Measurements from ENCODE around the gene HOXA6. TPM values are rescaled to one million over a fixed set of nuclear protein-coding genes. Genes with fewer than 3 reads are reported as not detected.

HOXA6 gene
- total RNA-seq, 1 donor, result 7.6 TPM

GRCh38 chr7:27173956-27174873 is 26.6 kb upstream of the HOXA6 start, which contains the start of gene HOXA10:
Gene HOXA10, minus strand, starts transcription at chr7:27174320. Its CDS starts 14 bp downstream, at chr7:27174306.
- Histone ChIP-seq H4K20me1 (ENCODE audit: insufficient read depth, low read length) (peaks cover 7% of the 10 kb centered on the region), H3K9me3 (ENCODE audit: low read depth, low read length) (no peaks in the 10 kb centered on the region), H3K27ac (ENCODE audit: low read depth, low read length) (peak within 1 kb of the TSS; percentile 76), H2AFZ (ENCODE audit: low read length) (peak within 1 kb of the TSS; percentile 17), H3K79me2 (ENCODE audit: insufficient read depth, low read length) (peaks cover 100% of the 10 kb centered on the region), H3K4me1 (ENCODE audit: insufficient read depth, low read length) (peaks cover 41% of the 10 kb centered on the region), H3K36me3 (ENCODE audit: insufficient read depth, low read length) (peaks cover 12% of the 10 kb centered on the region), H3K4me3 (ENCODE audit: insufficient read depth, low read length) (peak within 1 kb of the TSS; percentile 75), H3K4me2 (ENCODE audit: insufficient read depth, low read length) (peak within 1 kb of the TSS; percentile 99), H3K27me3 (ENCODE audit: insufficient read depth, low read length) (no peaks in the 10 kb centered on the region)
- DNase-seq (ENCODE audit: insufficient read length, low spot score, missing footprints), result peak; percentile 90
- TF ChIP-seq CTCF (IDR thresholded peaks at IDR 0.05; ENCODE audit: extremely low read depth, low read depth, low read length), result no peak

- Histone ChIP-seq H2AFZ (ENCODE audit: low read length) (no peak overlapping the region), H3K27ac (ENCODE audit: low read depth, low read length) (peak overlapping the region; percentile 76)
- TF ChIP-seq CTCF (IDR thresholded peaks at IDR 0.05; ENCODE audit: extremely low read depth, low read depth, low read length), result no peak
Measured at GRCh38 chr7:27173511-27173955, 26.0 kb upstream of the HOXA6 start.

GRCh38 chr7:27172823-27173510 is 25.4 kb upstream of the HOXA6 start:
- Histone ChIP-seq H3K27me3 (ENCODE audit: insufficient read depth, low read length) (no peaks in the 10 kb centered on the region), H3K9me3 (ENCODE audit: low read depth, low read length) (no peaks in the 10 kb centered on the region), H3K4me2 (ENCODE audit: insufficient read depth, low read length) (peak overlapping the region; percentile 99), H2AFZ (ENCODE audit: low read length) (no peak overlapping the region), H3K79me2 (ENCODE audit: insufficient read depth, low read length) (peaks cover 100% of the 10 kb centered on the region), H3K36me3 (ENCODE audit: insufficient read depth, low read length) (peaks cover 15% of the 10 kb centered on the region), H3K4me3 (ENCODE audit: insufficient read depth, low read length) (peak overlapping the region; percentile 75), H4K20me1 (ENCODE audit: insufficient read depth, low read length) (peaks cover 7% of the 10 kb centered on the region), H3K27ac (ENCODE audit: low read depth, low read length) (peak overlapping the region; percentile 76), H3K4me1 (ENCODE audit: insufficient read depth, low read length) (peaks cover 44% of the 10 kb centered on the region)
- peak; percentile 97 for DNase-seq (ENCODE audit: insufficient read length, low spot score, missing footprints)
- TF ChIP-seq CTCF (IDR thresholded peaks at IDR 0.05; ENCODE audit: extremely low read depth, low read depth, low read length), result no peak

More at GRCh38 chr7:27173511-27173955, 26.0 kb upstream of the HOXA6 start:
- Histone ChIP-seq H3K4me1 (ENCODE audit: insufficient read depth, low read length) (peaks cover 43% of the 10 kb centered on the region), H3K4me2 (ENCODE audit: insufficient read depth, low read length) (peak overlapping the region; percentile 99), H3K36me3 (ENCODE audit: insufficient read depth, low read length) (peaks cover 13% of the 10 kb centered on the region), H4K20me1 (ENCODE audit: insufficient read depth, low read length) (peaks cover 7% of the 10 kb centered on the region), H3K27me3 (ENCODE audit: insufficient read depth, low read length) (no peaks in the 10 kb centered on the region), H3K9me3 (ENCODE audit: low read depth, low read length) (no peaks in the 10 kb centered on the region), H3K79me2 (ENCODE audit: insufficient read depth, low read length) (peaks cover 100% of the 10 kb centered on the region), H3K4me3 (ENCODE audit: insufficient read depth, low read length) (peak overlapping the region; percentile 75)
- DNase-seq (ENCODE audit: insufficient read length, low spot score, missing footprints), result peak; percentile 79
